Activated T-cell treated with anti-CD3 and anti-CD28 coated beads, Interleukin-2, amount 50 U/mL, for 4 hours (primary cell): Measurements from ENCODE around the gene GNG13. TPM values are rescaled to one million over a fixed set of nuclear protein-coding genes. Genes with fewer than 3 reads are reported as not detected.

Experiments
- ATAC-seq, 2 donors: fragments of 200-7000 bp; cut with Tn5 transposase; one replicate each; pipeline ENCODE4 v1.10.0; 2021
- DNase-seq: peaks from one replicate; pipeline ENCODE4 v3.0.0-alpha.2; 2020
- H3K27me3 Mint-ChIP-seq: one replicate; pipeline ENCODE4 v1.8.0; 2021; ENCODE audit warnings: low read depth, mixed read lengths
- H3K36me3 Mint-ChIP-seq: one replicate; pipeline ENCODE4 v1.8.0; 2022; ENCODE audit warnings: mixed read lengths; ENCODE audit not compliant: insufficient read depth
- H3K4me1 Mint-ChIP-seq: one replicate; pipeline ENCODE4 v1.8.0; 2021; ENCODE audit warnings: low read depth, mixed read lengths
- H3K4me3 Mint-ChIP-seq: one replicate; pipeline ENCODE4 v1.8.0; 2021; ENCODE audit warnings: mild to moderate bottlenecking, moderate library complexity, mixed read lengths
- H3K9me3 Mint-ChIP-seq: one replicate; pipeline ENCODE4 v1.8.0; 2021; ENCODE audit warnings: mixed read lengths
- total RNA-seq, 3 donors: library from RNA; stranded (reverse); gene quantifications; one replicate each; pipeline ENCODE4 v1.2.1, GENCODE V29; 2021

The GNG13 gene
- total RNA-seq, 3 donors from 2014 or later, result not detected

- no peaks in the 10 kb centered on the region for H3K9me3 Mint-ChIP-seq
- ATAC-seq (no peak), DNase-seq (no peak)
- H3K27me3 Mint-ChIP-seq, result no peaks in the 10 kb centered on the region
- no peaks in the 10 kb centered on the region for H3K4me1 Mint-ChIP-seq
- no peak overlapping the region for H3K4me3 Mint-ChIP-seq
- H3K36me3 Mint-ChIP-seq, result no peaks in the 10 kb centered on the region
Observed at GRCh38 chr16:749010-749409, 51.5 kb downstream of the GNG13 start.

Other genes with a start within 250 kb of the GNG13 start
- under 1 TPM; 0.08 to 0.11 (median 0.10) TPM for gene PRR35, start 240.3 kb downstream of the GNG13 start, total RNA-seq
- under 1 TPM; 0.13 to 0.18 (median 0.16) TPM for gene NHLRC4, start 233.7 kb downstream of the GNG13 start, total RNA-seq
- gene PIGQ, start 230.8 kb downstream of the GNG13 start, total RNA-seq, result 10 to 100 TPM; 45.0 to 47.8 (median 46.1) TPM
- 10 to 100 TPM; 13.4 to 15.7 (median 14.6) TPM for gene RAB40C, start 210.7 kb downstream of the GNG13 start, total RNA-seq
- under 1 TPM; 0.40 to 0.71 (median 0.49) TPM for gene WFIKKN1, start 169.7 kb downstream of the GNG13 start, total RNA-seq
- 100 to 1,000 TPM; 132 to 174 (median 159) TPM for gene METTL26, start 164.4 kb downstream of the GNG13 start, total RNA-seq
- 100 to 1,000 TPM in 1 of 3 donors, 10 to 100 TPM in 2; 83.1 to 104 (median 88.2) TPM for gene MCRIP2, start 158.9 kb downstream of the GNG13 start, total RNA-seq
- 100 to 1,000 TPM in 1 of 3 donors, 10 to 100 TPM in 2; 81.0 to 104 (median 87.8) TPM for gene WDR90, start 151.4 kb downstream of the GNG13 start, total RNA-seq
- 100 to 1,000 TPM; 212 to 215 (median 212) TPM for gene RHOT2, start 132.6 kb downstream of the GNG13 start, total RNA-seq
- gene RHBDL1, start 125.1 kb downstream of the GNG13 start, total RNA-seq, result under 1 TPM; 0.52 to 0.71 (median 0.53) TPM
- gene STUB1, start 120.3 kb downstream of the GNG13 start, total RNA-seq, result 100 to 1,000 TPM; 117 to 136 (median 127) TPM
- gene JMJD8, start 116.4 kb downstream of the GNG13 start, total RNA-seq, result 10 to 100 TPM; 77.0 to 90.4 (median 88.7) TPM
- gene WDR24, start 110.3 kb downstream of the GNG13 start, total RNA-seq, result 10 to 100 TPM; 28.2 to 32.4 (median 29.1) TPM
- gene FBXL16, start 94.9 kb downstream of the GNG13 start, total RNA-seq, result 1 to 10 TPM; 2.0 to 6.0 (median 4.8) TPM
- gene METRN, start 85.6 kb downstream of the GNG13 start, total RNA-seq, result 10 to 100 TPM; 23.8 to 34.7 (median 28.2) TPM
- gene ANTKMT, start 79.6 kb downstream of the GNG13 start, total RNA-seq, result 10 to 100 TPM; 66.0 to 75.0 (median 67.8) TPM
- 1 to 10 TPM; 5.4 to 9.1 (median 7.0) TPM for gene CCDC78, start 74.3 kb downstream of the GNG13 start, total RNA-seq
- 10 to 100 TPM in 2 of 3 donors, 1 to 10 TPM in 1; 8.8 to 13.0 (median 12.4) TPM for gene HAGHL, start 73.6 kb downstream of the GNG13 start, total RNA-seq
- 10 to 100 TPM; 30.1 to 39.5 (median 34.8) TPM for gene CIAO3, start 59.7 kb downstream of the GNG13 start, total RNA-seq
- under 1 TPM in 1 of 3 donors, not detected in 2; 0.08 TPM for gene MSLN, start 40.0 kb downstream of the GNG13 start, total RNA-seq
- 10 to 100 TPM; 72.3 to 99.0 (median 75.1) TPM for gene RPUSD1, start 12.4 kb downstream of the GNG13 start, total RNA-seq
- 100 to 1,000 TPM; 138 to 171 (median 161) TPM for gene CHTF18, start 12.1 kb downstream of the GNG13 start, total RNA-seq
- 1 to 10 TPM; 7.7 to 9.9 (median 9.3) TPM for gene LMF1, start 170.2 kb upstream of the GNG13 start, total RNA-seq
- 1 to 10 TPM; 2.6 to 4.0 (median 3.5) TPM for gene SOX8, start 181.0 kb upstream of the GNG13 start, total RNA-seq